BE2C (cell line): Measurements from ENCODE around the gene FGD4.
"Not testable (repeated sequence)": the region's sequence is repeated elsewhere in the genome, so short reads cannot be mapped to it uniquely, and the experiment has no call there.

Source experiments
- DNase-seq: peaks from one replicate; pipeline ENCODE4 v3.0.0-alpha.2; 2020
- H3K27me3 ChIP-seq: fragments of 250-450 bp; sonication (Bioruptor Pico); 2 replicates; pipeline ENCODE4 v1.5.1; 2020; ENCODE audit warnings: mild to moderate bottlenecking
- H3K36me3 ChIP-seq: fragments of 250-450 bp; sonication (Bioruptor Pico); 2 replicates; pipeline ENCODE4 v1.5.1; 2020; ENCODE audit warnings: mild to moderate bottlenecking
- H3K4me1 ChIP-seq: fragments of 250-450 bp; sonication (Bioruptor Pico); 2 replicates; pipeline ENCODE4 v1.5.1; 2020
- H3K4me3 ChIP-seq: 2 replicates; pipeline ENCODE4 v1.5.1; 2011; ENCODE audit warnings: low read depth, low read length
- H3K9me3 ChIP-seq: fragments of 250-450 bp; sonication (Bioruptor Pico); 2 replicates; pipeline ENCODE4 v1.5.1; 2020
- TF ChIP-seq, protein P1 (sequence below): IDR thresholded peaks from 2 replicates; pipeline ENCODE4 v1.5.1; 2012; ENCODE audit warnings: mild to moderate bottlenecking, low read depth, low read length

FGD4 gene

DNA sequence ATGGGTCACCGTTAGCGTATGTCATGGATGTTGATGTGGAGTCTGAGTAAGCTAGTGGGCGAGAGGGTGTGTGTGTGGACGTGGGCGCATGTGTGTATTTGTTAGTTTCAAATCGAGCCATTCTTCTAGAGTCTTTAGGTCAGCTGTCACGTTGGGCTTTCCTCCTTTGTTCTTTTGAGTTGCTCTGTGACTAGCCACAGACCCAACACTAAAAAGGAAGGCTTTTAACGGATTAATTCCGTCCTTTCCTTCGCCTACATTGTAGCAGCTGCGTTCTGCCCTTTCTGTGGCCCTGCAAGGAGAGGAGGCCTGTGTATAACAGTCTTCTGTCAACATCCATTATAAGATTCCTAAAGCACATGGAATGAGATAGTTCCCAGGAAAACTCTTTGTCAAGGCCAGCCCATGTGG lies 162.6 kb downstream of the FGD4 start:
- Histone ChIP-seq H3K9me3 (no peaks in the 10 kb centered on the region), H3K4me3 (no peak overlapping the region), H3K36me3 (no peaks in the 10 kb centered on the region; the same call in 1 of the 2 replicates), H3K27me3 (no peaks in the 10 kb centered on the region), H3K4me1 (no peaks in the 10 kb centered on the region)
- no peak for DNase-seq
- TF ChIP-seq, protein P1, sequence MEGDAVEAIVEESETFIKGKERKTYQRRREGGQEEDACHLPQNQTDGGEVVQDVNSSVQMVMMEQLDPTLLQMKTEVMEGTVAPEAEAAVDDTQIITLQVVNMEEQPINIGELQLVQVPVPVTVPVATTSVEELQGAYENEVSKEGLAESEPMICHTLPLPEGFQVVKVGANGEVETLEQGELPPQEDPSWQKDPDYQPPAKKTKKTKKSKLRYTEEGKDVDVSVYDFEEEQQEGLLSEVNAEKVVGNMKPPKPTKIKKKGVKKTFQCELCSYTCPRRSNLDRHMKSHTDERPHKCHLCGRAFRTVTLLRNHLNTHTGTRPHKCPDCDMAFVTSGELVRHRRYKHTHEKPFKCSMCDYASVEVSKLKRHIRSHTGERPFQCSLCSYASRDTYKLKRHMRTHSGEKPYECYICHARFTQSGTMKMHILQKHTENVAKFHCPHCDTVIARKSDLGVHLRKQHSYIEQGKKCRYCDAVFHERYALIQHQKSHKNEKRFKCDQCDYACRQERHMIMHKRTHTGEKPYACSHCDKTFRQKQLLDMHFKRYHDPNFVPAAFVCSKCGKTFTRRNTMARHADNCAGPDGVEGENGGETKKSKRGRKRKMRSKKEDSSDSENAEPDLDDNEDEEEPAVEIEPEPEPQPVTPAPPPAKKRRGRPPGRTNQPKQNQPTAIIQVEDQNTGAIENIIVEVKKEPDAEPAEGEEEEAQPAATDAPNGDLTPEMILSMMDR = no peak

DNA sequence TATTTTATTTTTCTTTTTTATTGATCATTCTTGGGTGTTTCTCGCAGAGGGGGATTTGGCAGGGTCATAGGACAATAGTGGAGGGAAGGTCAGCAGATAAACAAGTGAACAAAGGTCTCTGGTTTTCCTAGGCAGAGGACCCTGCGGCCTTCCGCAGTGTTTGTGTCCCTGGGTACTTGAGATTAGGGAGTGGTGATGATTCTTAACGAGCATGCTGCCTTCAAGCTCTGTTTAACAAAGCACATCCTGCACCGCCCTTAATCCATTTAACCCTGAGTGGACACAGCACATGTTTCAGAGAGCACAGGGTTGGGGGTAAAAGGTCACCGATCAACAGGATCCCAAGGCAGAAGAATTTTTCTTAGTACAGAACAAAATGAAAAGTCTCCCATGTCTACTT lies 163.1 kb downstream of the FGD4 start:
- not testable (repeated sequence) for H3K36me3 ChIP-seq, H3K27me3 ChIP-seq, H3K4me1 ChIP-seq, H3K4me3 ChIP-seq, DNase-seq, H3K9me3 ChIP-seq

DNA sequence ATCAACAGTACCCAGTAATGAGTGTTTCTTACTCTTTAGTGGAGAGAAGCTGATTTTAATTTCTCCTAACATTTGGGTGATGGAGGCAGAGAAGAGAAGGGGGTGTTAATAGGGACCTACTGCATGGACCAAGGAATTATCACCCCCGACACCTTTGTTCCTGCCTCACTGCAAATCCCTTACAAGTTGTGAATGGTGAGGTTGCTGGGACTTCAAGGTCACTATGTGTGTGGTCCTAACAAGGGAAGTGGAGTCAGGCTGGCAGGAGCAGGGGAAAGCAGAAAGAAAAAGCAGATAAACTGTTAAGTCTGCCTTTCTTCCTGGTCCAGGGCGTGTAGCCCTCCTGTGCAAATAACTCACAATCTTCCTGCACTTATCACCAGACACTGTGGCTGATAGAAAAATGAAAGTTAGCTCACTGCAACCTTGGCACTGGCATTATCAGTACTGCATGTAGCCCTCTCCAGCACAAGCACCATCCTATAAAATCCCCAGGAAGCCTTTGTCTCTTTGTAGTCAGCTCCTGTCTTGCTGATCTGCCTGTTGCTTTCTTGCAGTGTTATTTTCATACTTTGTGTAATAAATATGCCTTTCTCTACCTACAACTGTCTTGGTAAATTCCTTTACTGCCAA lies 167.4 kb downstream of the FGD4 start:
- no peak overlapping the region for H3K4me3 ChIP-seq
- no peak for DNase-seq
- no peaks in the 10 kb centered on the region for H3K27me3 ChIP-seq
- H3K4me1 ChIP-seq = no peaks in the 10 kb centered on the region
- H3K36me3 ChIP-seq = no peaks in the 10 kb centered on the region; the same call in 1 of the 2 replicates
- TF ChIP-seq, protein P1 = no peak
- no peaks in the 10 kb centered on the region for H3K9me3 ChIP-seq

DNA sequence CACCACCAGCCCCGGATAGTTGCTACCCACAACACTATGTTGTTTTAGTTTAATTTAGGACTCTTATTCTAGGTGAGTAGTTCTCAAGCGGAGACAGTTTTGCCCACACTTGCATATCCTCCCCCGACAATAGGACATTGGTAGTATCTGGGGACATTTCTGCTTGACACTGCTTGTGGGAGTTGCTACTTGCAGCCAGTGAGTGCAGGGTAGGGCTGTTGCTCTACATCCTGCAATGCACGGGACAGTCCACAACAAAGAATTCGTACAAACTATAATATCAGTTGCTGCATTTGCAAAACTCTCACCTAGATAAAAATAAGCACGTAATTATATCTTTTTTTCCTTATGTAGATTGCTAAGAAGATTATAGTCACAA lies 167.9 kb downstream of the FGD4 start:
- H3K36me3 ChIP-seq = no peaks in the 10 kb centered on the region; the same call in 1 of the 2 replicates
- no peaks in the 10 kb centered on the region for H3K27me3 ChIP-seq
- no peaks in the 10 kb centered on the region for H3K9me3 ChIP-seq
- TF ChIP-seq, protein P1 = no peak
- H3K4me1 ChIP-seq = no peaks in the 10 kb centered on the region
- no peak overlapping the region for H3K4me3 ChIP-seq
- no peak for DNase-seq

DNA sequence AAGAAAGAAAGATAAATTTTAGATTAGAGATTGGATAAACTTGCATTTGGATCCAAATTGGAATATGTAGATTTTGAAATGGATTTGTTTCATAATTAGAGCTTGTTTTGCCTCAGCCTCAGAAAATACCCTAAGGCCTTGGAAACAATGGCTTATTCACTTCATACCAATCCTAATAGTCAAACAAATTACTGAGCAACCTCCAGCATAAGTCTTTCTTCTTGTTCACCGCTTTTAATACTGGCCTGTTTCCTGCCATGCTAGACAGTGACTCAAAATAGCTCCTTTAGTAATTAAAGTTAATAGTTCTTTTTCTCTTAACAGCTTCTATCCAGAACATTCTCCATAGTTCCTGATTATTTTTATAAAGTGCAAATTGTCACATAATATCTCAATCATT lies 168.9 kb downstream of the FGD4 start:
- TF ChIP-seq, protein P1 = no peak
- no peaks in the 10 kb centered on the region for H3K27me3 ChIP-seq
- H3K36me3 ChIP-seq = no peaks in the 10 kb centered on the region; the same call in 1 of the 2 replicates
- DNase-seq = no peak
- no peaks in the 10 kb centered on the region for H3K9me3 ChIP-seq
- H3K4me1 ChIP-seq = no peaks in the 10 kb centered on the region
- H3K4me3 ChIP-seq = no peak overlapping the region

DNA sequence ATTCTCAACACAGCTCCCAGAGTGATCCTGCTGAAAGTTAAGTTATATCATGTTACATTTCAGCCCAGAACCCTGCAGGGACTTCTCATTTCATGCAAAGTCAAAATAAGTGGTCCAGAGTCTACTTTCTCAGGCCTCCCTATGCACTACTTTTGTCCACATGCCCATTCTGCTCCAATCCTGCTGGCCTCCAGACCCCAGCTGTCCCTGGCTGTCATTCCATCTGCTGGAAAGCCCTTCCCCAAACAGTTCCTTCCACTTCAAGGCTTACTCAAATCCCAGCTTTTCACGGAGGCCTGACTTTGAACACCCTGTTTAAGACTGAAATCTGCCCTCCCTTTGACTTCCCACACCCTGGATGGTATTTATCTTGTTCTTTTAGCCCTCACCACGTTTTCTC lies 169.9 kb downstream of the FGD4 start:
- H3K4me3 ChIP-seq = no peak overlapping the region
- DNase-seq = no peak
- no peaks in the 10 kb centered on the region for H3K9me3 ChIP-seq
- TF ChIP-seq, protein P1 = no peak
- H3K4me1 ChIP-seq = no peaks in the 10 kb centered on the region
- no peaks in the 10 kb centered on the region for H3K27me3 ChIP-seq
- H3K36me3 ChIP-seq = no peaks in the 10 kb centered on the region; the same call in 1 of the 2 replicates
